ENCODE data around the gene CPNE2.
A peak's percentile ranks its signal among the peaks of the same experiment; 100 is the strongest.
"Not testable (repeated sequence)": the region's sequence is repeated elsewhere in the genome, so short reads cannot be mapped to it uniquely, and the experiment has no call there.

Gene CPNE2

DNA sequence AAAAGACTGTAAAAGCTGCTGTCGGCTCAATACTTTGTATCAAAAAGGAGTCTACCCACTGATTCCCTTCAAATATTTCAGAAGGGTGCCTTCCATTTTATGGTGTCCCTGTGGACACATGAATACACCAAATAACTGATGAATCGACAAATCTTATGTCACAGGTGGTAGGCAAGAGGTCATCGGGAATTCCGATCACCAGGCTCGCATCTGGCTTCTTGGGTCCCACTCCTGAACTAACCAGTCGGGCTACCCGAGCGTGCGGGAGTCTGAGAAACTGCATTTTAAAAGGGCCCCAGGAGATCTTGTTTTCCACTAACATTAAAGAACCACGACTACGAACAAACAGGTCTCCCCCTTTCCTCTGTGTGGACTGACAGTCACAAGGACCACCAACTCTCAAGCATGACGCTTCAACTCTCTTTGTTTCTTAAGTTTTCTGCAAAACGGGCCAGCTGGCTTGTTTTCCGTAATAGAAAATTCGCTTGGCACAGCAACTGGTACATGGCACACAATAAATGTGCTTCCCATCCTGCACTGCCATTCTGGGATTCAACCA is 92.6 kb downstream of the CPNE2 start:
- in situ Hi-C loops (cut with HindIII; ENCODE audit: low sequenced_read_pairs) = no loop called here
- no peak for TF ChIP-seq CTCF (IDR thresholded peaks at IDR 0.05; ENCODE audit: low read depth, low read length)
- H3K4me3 ChIP-seq (ENCODE audit: low read depth, low read length) = peak overlapping the region; percentile 93
- no peak for DNase-seq (ENCODE audit: low read depth, low spot score)

DNA sequence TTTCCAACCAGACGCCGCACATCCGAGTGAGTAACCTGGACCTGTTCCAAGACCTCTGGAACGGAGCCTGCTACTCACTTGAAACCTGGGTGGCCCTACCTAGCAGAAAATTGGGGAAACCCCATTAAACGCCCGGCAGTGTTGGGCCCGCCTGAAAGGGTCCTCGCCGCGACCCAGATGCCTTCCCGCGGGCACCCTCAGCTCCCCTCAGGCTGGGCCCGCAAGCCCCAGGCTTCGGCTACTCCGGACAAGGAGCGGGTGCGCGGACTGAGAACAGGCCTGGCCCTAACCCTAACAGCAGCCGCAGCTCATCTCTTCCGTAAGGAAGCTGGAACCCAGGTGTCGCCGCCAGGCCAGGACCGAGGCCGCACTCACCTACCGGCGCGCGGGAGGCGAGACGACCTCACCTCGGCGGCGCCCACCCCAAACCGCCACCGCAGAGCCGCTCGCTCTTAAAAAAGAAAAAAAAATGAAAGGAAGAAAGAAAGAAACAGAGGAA is 93.1 kb downstream of the CPNE2 start:
- in situ Hi-C loops (cut with HindIII; ENCODE audit: low sequenced_read_pairs) = no loop called here
- H3K4me3 ChIP-seq (ENCODE audit: low read depth, low read length) = peak overlapping the region; percentile 93
- peak; percentile 61 for DNase-seq (ENCODE audit: low read depth, low spot score)
- TF ChIP-seq CTCF (IDR thresholded peaks at IDR 0.05; ENCODE audit: low read depth, low read length) = no peak

DNA sequence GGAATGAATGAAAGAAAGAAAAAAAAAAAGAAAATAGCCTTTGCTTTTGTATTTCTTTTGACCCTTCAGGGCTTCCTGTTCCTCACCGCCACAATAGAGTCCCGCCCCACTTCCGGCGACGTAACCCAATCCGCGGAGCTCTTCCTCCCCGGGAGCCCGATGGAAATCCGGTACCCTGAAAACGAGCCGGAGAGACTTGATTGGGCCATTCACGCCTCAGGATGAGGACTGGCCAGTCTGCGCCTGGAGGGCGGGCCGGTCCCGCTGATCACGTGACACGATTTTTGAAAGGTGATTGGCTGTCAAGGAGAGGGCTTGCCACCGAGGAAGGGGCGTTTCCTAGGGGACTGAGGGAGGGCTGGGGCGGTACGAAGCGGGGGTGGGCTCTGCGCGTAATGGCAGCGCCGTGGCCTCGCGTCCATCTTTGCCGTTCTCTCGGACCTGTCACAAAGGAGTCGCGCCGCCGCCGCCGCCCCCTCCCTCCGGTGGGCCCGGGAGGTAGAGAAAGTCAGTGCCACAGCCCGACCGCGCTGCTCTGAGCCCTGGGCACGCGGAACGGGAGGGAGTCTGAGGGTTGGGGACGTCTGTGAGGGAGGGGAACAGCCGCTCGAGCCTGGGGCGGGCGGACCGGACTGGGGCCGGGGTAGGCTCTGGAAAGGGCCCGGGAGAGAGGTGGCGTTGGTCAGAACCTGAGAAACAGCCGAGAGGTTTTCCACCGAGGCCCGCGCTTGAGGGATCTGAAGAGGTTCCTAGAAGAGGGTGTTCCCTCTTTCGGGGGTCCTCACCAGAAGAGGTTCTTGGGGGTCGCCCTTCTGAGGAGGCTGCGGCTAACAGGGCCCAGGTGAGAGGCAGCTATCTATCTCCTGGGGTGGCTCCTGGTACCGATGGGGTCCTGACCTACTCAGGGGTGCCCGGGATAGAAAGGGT is 93.8 kb downstream of the CPNE2 start, which contains the start of the genes PSME3IP1 and RSPRY1:
Gene PSME3IP1, minus strand, starts transcription at position 95 of the 927 bp plus-strand sequence. CDS start 12,185 bp downstream, outside the sequence.
Gene RSPRY1, plus strand, starts transcription at position 385 of the 927 bp plus-strand sequence. CDS start 18,330 bp downstream, outside the sequence.
- no peak for TF ChIP-seq CTCF (IDR thresholded peaks at IDR 0.05; ENCODE audit: low read depth, low read length)
- in situ Hi-C loops (cut with HindIII; ENCODE audit: low sequenced_read_pairs) = no loop called here
- DNase-seq (ENCODE audit: low read depth, low spot score) = peak; percentile 100
- peak within 1 kb of the TSS; percentile 93 for H3K4me3 ChIP-seq (ENCODE audit: low read depth, low read length)

DNA sequence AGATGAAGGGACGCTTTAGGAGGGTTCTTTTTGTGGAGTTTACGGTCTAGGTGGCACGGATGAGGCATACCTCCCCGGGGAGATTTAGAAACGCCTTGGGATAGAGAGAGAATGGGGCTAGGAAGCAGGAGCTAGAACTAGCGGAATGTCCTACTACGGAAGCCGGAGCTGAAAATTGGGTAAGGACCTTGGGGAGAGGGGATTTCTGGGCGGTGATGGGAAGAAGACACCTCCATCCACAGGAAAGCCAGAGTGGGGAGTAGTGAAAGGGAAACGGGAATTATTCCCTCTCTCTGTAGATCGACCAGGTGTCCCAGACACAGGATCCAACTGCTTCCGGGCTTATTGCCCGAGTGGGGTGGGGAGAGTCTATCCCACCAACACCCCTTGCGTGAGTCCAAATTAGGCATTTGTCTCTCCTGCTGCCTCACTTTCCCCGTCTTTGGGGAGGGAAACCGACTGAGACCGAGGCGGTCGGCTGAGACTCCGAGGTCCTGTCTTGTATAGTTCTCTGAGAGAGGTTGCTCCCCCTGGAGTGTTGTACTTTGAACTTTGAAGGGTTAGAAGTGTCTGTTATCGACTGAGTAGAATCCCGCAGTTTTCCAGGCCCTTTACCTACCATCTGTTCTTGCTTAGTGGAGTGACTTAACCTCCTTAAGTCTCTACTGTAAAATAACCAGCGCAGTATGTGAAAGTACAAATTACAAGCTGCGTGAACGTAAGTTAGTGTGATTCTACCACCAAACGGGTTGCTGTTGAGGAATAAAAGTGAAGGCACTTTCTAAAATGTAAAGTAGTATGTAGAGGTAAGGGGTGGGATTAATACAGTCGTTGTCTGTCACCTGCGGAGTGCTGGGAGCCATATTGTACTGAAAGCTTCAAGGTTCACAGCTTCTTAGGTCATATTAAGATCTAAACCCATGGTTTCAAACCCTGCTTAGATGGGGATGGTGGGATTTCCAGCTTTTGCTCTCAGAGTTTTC is 94.8 kb downstream of the CPNE2 start:
- no peak for TF ChIP-seq CTCF (IDR thresholded peaks at IDR 0.05; ENCODE audit: low read depth, low read length)
- in situ Hi-C loops (cut with HindIII; ENCODE audit: low sequenced_read_pairs) = no loop called here
- H3K4me3 ChIP-seq (ENCODE audit: low read depth, low read length) = peak overlapping the region; percentile 93
- DNase-seq (ENCODE audit: low read depth, low spot score) = peak; percentile 37

GRCh38 chr16:57187902-57188710 is 95.7 kb downstream of the CPNE2 start:
- peak; percentile 23 for DNase-seq (ENCODE audit: low read depth, low spot score)
- in situ Hi-C loops (cut with HindIII; ENCODE audit: low sequenced_read_pairs) = not testable (repeated sequence)

DNA sequence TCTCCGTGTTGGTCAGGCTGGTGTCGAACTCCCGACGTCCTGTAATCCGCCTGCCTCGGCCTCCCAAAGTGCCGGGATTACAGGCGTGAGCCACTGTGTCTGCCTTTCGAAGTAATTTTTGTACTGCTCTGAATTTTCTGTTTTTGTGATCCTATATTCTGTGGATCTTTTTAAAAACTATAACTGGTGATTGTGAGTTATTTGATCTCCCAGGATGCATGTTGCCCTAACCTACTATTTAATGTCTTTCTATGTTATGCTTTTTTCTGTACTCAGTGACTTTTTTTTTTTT is 96.3 kb downstream of the CPNE2 start:
- no peak for TF ChIP-seq CTCF (IDR thresholded peaks at IDR 0.05; ENCODE audit: low read depth, low read length)
- in situ Hi-C loops (cut with HindIII; ENCODE audit: low sequenced_read_pairs) = no loop called here
- no peak for DNase-seq (ENCODE audit: low read depth, low spot score)
- no peak overlapping the region for H3K4me3 ChIP-seq (ENCODE audit: low read depth, low read length)

More at GRCh38 chr16:57187902-57188710, 95.7 kb downstream of the CPNE2 start:
- H3K4me3 ChIP-seq (ENCODE audit: low read depth, low read length) = peak overlapping the region; percentile 93

GRCh38 chr16:57189527-57189926 is 97.1 kb downstream of the CPNE2 start:
- in situ Hi-C loops (cut with HindIII; ENCODE audit: low sequenced_read_pairs); DNase-seq (ENCODE audit: low read depth, low spot score); H3K4me3 ChIP-seq (ENCODE audit: low read depth, low read length): not testable (repeated sequence)
